NCI-H2171 treated with DMSO at 0.1 percent for 48 hours (cell line): ENCODE data around the gene RXRG.

ENCODE experiments used
- DNase-seq: peaks from one replicate; lab custom pipeline; 2025; lab: John Stamatoyannopoulos, UW

The RXRG gene

DNA sequence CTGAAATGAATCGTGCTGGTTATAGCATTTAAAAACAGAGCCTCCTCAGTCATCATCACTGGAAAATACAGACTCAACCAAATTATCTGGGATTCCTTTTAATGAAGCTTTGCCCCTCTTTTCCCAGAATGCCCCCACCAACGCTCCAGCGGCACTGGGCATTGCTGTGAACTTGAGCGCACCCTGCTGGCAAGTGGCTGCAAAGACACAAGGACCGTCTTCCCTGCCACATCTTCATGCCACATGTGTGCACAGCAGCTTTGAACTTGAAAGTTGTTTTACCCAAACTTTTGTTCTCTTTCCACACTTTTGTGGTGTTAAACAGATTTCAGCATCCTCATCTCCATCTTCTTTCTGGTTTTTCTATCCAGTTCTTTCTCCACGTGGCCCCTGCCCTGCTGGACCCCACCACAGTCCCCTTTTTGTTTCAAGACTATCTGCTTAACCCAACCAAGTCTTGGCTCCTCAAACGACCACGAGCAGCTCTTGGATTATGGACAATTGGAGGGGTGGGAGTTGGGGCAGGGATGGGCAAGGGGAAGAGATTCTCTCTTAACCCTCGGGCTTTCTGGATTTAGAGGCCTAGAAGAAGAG, 75.6 kb downstream of the RXRG start:
- no peak for DNase-seq

DNA sequence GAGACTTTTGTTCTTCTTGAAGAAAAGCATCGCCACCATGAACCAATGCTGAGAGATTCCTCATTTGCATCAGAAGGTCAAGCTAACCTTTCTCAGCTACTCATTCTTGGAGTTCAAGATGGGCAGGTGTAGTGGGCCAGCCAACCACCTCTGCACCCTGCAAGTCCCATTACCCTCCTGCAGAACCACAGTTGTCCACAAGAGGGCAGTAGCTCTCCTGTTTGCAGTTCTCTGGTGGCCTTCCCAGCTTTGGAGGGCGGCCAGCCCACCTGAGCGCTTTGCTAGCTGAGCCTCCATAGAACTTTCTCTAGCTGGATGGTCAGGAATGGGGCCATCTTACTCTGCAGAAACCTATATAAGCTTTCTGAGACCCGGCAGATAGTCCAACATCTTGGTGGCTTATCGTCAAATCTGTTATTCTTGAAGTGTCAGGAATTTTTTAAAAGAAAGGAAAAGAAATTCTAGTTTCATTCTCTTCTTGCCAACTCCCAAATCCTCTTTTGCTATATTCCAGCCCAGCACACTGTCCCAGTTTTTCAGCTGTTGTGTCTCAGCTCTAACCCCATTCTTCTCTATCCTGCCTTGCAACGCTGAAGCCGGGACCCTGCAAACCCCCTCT, 77.4 kb downstream of the RXRG start:
- DNase-seq = peak; percentile 68

DNA sequence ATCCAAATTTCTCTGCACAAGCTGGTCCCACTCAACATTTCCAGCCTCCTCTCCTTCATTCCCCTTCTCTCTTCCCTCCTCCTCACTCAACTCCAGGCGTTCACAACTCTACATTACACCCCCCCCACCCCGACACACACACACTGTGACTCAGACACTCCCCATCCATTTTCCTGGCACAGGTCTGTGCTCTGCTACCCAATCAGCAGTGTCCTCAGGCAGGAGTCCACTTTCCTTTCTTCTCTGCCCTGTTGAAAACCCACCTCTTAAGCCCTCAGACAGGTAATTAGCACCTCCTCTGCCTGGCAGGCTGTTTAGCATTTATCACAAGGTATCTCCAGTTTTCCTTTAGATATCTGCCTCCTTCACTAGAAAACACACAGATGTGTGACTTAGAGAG, 79.6 kb downstream of the RXRG start:
- no peak for DNase-seq

DNA sequence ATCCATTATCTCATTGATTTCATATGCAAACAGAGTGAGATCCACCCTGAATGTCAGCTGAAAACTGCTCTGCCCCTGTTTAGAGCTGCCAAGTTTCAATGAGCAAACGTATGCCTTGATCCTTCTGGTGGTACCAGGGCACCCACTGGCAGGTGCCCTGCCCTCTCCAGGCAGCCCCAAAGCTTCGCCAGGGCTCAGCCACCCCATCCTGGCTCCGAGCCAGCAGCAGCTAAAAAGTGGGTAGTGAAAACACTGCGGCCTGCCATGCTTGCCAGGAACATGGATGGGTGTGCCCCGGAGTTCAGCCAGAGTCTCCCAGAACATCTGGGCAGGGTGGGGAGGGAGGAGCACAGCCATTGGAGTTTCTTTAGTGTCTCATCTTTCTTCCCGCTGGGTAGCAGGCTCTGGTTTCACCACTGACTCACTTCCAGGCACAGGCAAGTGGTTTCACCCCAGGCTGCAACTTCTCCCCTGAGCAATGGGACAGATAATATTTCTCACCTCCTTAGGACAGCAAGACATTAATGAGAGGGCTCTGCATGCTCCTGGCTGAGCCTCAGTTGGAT, 80.3 kb downstream of the RXRG start:
- DNase-seq = peak; percentile 94

DNA sequence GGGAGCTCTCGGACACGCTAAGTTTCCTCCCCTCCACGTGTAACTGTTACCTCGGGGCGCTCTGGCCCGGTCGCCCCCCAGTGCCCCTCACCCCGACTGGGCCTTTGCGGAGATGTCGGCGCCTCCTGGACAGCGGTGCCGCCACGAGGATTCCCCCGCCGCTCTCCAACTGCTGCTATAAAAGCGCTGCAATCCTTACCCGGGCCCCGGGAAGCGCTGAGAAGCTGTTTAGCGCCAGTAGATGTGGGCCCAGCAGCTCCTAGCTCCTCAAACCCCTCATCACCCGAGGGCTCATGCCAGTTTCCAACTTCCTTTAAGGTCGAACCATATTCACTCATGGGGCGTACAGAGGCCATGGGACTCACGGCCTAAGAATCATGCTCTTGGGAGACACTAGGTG, 88.0 kb downstream of the RXRG start:
- no peak for DNase-seq

DNA sequence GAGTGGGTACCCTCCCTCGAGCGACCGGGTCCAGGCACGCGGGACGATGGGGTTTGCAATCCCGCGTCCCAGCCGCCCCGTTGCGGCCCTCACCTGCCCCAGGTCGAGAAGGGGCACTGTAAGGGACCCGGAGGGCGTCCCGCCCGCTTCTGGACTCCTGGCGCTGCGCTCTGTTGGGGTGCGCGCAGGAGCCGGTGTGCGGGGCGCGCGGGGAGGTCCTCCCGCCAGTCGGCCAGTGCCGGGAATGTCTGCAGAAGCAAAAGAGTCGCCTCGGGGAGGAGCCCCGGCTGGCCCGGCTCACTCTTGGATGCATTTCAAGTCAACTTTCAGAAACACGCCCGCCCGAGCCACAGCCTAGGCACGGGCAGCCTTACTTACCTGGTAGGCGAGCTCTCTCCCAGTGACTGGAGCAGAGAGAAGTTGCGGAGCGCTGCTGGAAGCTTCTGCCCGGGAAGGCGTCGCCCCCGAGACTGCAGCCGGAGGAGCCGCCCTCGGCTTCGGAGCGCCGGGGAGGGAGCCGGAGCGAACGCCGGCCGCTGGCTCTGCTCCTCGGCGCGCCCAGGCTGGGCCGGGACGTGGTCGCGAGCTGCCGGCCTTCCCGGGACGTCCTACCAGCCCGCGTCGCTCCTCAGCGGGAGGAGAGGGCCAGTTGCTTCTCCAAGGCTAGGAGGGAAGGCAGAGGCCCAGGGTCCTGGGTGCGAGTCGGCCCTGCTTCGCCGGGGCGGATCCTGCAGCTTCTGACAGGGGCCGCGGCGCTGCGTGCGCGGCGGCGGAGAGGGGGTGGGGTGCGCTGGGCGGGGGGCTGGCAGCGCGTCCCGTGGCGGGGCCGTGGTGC, 88.7 kb downstream of the RXRG start, which contains the start of gene LMX1A:
Gene LMX1A, minus strand, starts transcription at position 739 of the 835 bp plus-strand sequence. CDS start 1,156 bp downstream, outside the sequence.
- DNase-seq = no peak

DNA sequence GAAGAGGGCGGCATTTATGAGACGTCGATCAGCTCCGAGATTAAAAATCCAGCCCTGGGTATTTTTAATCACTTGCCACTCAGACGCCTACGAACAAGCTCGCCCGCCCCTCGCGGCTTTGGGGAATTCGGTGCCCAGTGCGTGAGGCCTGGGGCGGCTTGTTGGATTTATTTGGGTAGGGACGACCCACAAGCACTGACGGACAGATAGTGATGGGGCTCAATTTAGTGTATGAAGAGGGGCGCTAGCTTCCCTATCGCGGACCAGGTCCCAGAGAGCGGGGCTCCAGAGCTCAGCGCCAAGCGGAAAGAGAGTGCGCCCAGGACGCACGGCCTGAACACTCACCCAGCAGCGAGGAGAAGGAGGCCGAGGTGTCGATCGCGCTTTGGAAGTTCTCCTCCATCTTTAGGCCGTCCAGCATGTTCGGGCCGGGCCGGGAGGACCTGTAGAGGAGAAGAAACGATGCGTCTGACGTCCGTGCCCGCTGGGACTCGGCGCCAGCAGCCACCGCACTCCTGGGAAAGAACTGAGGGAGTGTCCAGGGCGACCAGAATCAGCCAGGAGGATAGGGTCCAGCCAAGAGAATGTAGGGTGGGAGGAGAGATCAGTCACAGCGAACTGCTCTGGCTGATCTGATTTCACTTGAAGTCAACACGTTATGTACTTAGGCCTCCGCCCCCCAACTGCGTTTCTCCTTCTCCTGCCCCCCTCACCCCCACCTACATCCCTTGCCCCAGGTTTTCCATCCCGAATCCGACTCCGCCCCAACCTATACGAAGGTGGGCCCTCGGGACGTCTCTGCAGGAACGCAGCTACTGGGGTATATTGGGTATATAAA, 89.6 kb downstream of the RXRG start:
- no peak for DNase-seq

DNA sequence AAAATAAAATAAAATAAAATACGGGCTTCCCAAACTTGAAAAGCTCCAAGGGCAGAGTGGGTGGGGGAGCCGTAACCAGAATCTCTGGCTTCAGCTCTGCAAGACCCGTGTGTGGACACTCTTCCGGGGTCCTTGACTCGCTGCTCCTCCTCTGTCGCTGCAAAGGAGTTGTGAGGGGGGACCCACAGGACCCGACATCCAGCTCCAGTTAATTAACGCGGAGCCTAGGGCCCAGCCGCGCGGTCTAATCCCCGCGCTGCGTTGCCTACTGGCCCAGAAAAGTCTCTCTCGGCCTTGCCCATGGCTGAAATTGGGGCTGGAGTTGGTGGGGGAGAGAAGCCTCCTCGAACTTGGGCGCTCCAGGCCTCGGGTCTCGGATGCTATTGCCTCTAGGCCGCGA, 90.2 kb downstream of the RXRG start:
- no peak for DNase-seq

DNA sequence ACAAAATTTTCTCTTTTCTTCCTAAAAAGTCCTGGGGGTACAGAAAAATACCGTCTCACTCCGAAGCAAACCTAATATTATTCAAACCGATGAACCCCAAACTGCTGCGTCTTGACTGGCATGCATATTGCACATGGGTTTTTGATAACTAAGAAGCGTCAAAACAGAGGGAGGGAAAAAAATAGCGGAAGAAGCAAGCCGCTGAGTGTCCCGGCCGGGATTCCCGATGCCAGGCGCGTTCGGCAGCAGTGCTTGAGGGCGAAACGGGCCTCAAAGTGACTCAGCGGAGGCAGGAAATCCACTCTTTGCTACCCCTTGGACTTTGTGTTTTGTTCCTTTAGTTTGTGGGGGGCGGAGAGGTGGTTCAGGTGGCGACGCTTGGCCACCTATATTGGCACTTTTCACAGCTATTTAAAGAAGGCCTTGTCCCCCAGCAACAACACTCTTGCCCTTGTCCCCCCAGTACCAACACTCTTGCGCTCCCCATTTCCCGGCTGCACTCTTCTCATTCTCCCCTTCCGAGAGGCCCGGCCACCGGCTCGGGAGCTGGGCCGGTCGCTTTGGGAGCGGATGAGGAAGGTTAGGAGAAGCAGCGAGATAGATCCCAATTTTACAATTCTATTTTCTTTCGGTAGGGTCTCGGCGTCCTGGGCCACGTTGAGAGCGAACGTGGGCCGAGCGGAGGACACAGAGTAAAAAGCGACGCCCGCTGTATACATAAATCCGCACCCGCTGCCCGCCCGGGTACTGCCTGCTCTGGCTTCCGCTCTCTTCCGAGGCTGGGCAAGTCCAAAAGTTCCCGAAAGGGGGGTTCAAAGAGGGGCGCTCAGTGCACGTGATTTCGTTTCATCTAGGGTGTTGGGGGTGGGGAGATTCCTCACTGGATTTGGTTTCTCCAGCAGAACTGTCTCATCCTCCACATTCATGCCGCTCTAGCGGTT, 90.9 kb downstream of the RXRG start:
- no peak for DNase-seq

DNA sequence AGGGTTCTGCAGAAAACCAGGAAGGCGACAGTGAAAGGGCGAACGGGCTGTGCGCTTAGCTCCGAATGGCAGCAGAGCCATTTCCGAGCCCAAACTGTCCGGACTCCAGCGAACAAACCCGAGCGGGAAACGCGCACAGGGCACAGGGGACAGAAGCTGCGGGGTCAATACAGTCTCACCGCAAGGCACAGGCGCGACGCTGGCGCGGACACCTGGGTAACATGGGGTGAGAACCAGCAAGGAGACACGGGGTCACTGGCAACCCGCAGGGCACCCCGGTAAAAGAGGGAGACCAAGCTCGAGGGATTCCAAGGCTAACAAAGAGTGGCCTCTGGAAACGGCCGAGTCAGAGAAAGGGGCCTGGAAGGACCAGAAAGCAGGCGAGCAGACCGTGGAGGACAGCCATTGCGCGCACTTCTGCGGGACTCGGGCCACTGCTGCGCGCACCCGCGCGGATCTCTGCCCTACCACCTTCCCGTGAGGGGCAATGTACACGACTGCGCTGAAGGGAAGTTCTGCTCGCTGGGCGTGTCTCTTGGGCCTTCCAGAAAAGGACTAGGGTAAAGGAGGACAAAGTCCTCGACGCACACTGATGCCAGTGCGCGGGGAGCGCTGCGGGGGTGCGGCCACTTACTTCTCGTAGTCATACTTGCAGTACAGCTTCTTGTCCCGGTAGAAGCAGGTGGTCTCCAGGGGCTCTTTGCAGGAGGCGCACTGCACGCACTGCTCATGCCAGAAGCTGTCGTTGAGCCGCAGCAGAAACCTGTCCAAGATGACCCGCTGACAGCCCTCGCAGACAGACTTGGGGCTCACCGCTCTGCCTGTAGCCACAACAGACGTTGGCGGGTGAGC, 92.3 kb downstream of the RXRG start:
- no peak for DNase-seq

DNA sequence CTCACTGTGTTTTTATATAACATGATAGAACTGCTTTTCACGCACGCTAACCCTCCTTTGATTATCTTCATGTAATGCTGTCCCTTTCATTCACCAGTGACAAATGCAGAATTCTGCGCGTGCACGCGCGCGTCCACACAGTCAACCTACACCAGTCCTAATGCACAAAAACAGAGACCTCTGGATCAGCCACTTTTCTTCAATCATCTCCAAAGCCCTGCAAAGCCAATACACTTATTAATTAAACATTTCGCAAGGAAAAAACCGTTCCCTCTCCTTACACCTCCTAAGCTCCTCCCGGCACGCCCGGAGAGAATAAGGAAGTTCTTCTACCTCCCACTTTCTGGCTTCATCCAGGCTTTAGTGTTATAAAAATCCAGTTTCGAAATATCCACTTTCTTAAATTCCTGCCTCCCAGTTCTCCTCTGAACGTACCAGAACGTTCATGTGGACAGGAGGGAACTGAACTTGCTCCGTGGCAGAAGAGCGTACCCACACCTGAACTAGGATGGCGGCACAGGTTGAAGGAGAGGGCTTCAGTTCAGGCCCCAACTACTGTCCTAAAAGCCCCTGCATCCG, 93.0 kb downstream of the RXRG start:
- DNase-seq = no peak
